Stimulated activated CD8-positive, alpha-beta memory T cell treated with anti-CD3 and anti-CD28 coated beads, Interleukin-12 subunit alpha, Interleukin-12 subunit beta, amount 100 ng/mL, for 4 hours (primary cell): ENCODE data around the gene TTLL6.

Experiments used
- DNase-seq: peaks from one replicate; pipeline ENCODE4 v3.0.0-alpha.2; 2020; ENCODE audit warnings: low read depth

Gene TTLL6

DNA sequence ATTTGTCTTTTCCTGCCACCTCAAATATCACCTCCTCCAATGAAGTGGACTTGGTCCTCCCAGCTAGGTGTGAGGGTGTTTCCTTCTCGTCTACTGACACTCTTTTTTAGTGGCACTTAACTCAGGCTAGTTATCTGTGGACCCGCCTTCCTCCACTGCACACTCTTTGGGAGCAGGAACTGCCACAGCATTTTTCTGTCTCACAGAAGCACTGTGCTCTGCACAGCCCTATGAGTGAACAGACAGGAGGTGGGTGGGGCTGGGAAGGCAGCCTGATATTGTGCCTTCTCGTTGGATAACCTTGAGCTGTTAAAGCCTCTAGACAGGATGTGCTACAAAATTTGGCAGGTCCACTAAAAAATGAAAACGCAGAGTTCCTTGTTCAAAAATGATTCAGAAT lies 56.6 kb downstream of the TTLL6 start:
- no peak for DNase-seq

DNA sequence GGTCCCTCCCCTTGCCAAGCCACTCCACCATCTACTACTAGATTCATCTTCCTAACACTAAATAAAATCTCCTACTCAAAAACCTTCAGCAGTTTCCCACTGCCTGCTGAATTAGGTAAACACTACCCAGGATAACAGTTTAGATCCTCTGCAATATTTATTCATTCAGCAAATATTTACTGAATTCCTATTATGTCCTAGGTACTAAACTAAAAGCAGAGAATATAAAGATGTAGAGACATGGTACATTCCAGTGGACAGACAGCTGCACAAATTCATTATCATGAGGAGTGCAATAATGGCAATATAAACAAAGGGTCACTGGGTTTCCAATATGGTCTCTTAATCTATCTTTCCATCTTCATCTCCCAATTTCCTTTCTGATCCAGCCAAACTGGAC lies 57.7 kb downstream of the TTLL6 start:
- no peak for DNase-seq

DNA sequence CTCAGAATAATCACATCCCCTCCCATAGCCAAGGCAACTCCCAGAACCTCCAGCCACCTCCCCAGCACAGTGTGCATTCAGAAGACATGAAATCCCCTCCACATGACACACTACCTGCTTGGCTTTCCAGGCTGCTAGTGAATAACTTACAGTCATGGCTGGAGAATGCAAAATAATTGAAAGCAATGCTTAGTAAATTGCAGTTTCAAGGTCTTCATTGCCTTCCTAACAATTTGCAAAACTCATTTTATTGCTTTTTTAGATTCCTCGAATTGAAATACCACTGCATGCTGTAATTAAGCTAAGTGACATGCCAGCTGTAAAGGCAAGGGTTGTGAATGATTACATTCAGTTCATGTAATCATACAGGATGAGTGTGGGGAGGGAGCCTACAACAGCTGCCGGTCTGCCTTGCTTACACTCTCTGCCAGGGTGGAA lies 59.5 kb downstream of the TTLL6 start:
- no peak for DNase-seq

DNA sequence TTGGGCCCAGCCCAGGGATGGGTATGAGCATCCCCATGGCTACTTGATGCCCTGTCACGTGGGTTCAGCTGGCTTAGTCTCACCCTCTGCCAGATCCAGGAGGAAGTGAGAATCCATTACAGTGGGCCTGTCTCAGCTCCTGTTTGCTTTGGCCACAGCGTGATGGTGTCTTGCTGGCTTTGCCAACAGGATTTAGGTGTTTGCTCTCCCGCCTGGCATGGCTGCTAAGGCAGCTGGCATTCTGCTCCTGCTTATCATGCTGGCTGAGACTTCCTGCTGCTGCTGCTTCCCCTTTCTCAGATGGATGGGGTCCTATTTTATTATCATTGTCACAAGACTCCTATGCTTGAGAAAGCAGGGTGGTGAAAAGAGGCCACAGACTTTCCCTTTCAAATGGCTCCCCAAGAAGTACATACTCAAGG lies 60.2 kb downstream of the TTLL6 start:
- no peak for DNase-seq

- DNase-seq, result no peak
These were observed 61.7 kb downstream of the TTLL6 start for GRCh38 chr17:48755356-48755755.

DNA sequence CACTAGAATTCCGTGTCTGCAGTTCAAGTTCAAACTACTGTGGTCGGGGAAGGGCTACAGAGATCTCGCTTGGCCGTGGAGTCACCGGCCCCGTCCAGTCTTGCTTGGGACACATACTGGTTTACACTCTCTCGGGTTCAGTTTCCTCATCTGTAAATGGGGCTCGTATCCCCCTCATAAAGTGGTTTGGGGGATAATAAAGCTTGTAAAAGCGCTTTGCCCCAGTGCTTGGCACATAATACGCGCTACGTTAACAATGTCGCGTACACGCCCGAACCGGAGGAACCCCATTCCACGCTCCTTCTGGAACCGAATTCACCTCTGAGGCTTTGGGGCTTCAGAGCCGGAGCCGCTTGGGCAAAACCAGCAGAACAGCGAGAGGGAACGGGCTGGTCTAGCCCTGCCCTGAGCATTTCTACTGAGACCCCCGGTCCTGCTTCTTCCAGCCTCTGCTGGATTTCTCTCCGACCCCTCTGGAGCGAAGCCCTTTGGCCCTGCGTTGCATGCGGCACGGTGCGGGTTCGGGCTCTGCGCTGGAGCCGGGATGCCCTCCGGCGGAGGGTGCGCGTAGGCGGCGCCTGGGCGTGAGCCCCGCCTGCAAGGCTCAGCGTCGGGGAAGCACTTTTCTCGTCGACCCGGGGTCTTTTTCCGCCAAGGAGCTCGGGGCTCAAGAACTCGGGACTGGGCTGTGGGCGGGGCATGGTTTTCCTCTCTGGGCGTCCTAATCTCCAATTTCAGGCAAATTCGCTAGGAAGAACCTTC lies 62.3 kb downstream of the TTLL6 start:
- no peak for DNase-seq

- DNase-seq, result no peak
These were observed 63.1 kb downstream of the TTLL6 start for GRCh38 chr17:48753794-48754499.

GRCh38 chr17:48752399-48753288 lies 64.4 kb downstream of the TTLL6 start:
- DNase-seq, result no peak

- DNase-seq, result no peak
These were observed 65.2 kb downstream of the TTLL6 start for GRCh38 chr17:48751733-48752398.

GRCh38 chr17:48751172-48751571 lies 65.9 kb downstream of the TTLL6 start:
- DNase-seq, result no peak

DNA sequence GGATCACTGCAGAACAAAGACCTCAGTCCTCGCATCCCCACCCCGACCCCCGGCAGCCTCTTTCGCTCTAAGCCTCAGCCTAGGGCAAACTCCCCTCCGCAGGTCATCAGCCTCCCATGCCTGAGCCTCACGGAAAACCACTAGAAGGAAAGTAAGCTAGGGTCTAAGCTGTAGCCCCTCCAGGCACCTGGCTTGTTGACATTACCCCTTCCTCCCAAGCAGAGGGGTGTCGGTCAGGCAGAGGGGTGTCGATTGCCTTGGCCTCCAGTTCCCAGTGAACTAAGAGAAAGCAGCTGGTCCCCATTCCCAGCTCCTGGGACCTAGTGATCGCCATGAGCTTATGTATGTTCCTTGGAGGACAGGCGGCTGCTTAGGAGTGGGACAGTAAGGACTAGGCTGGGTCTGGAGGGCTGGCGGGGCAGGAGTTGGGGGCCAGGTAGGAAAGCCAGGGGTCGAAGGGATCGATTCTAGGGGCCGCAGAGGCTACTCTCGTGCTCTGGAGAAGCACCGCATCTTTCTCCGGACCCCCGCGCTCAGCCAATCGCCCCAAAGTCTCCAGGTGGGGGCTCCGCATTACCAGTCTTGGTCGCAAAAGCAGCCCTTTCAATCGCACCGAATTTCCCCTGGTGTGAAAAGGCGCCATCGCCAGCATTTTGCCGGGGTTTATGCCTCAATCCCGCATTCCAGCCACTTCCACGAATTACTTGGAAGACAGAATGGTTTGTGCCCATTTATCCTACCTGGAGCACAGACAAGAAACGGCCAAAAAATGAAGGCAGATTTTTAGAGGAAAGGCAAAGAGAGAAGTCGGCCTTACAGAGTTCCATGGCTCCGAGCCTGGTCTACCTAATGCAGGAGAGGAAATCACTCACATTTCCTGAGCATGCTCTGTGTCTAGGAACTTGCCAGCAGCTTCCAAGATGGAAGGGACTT lies 67.1 kb downstream of the TTLL6 start:
- no peak for DNase-seq

GRCh38 chr17:48748718-48749566 lies 68.1 kb downstream of the TTLL6 start:
- DNase-seq, result no peak

DNA sequence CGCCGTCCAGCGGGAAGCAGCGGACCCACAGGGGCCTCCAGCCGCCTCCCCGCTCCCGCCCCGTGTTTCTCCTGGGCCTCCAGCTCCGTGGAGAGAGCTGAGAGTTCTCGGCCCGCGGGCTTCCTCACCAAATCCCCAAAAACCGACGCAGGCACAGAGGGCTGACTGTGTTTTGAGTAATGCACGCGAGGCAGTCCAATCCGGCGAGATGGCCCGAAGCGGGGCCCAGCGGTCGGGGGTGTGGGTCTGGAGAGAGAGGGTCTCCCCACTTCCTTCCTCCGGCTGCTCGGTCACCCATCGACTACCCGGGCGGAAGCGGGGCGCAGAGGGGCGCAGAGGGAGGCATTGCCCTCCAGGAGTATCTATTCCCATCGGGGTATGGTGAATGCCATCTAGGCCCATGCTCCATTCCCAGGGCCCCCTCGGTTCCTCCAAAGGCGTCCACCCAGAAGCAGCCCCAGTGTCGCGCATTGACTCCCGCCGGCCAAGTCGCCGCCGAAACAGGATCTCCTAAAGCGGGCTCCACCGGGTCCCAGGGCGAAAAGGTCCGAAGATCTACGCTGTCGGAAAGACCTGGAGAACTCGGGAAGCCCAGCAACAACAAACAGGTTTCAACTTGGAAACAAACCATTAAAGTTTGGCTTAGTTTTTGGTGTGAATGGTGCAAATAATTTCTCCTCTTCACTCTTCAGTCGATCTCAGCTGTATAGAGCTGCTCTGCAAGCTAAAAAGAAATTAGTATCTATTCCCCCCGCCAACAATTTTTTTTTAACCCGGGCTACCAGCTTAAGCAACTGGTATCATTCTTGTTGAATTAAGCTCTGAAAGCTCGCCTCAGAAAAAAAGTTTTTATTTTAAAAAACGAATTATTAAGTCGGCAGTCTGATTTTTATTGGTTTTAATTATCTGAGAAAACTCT lies 69.3 kb downstream of the TTLL6 start:
- DNase-seq, result no peak

GRCh38 chr17:48746916-48747444 lies 70.0 kb downstream of the TTLL6 start:
- no peak for DNase-seq

DNA sequence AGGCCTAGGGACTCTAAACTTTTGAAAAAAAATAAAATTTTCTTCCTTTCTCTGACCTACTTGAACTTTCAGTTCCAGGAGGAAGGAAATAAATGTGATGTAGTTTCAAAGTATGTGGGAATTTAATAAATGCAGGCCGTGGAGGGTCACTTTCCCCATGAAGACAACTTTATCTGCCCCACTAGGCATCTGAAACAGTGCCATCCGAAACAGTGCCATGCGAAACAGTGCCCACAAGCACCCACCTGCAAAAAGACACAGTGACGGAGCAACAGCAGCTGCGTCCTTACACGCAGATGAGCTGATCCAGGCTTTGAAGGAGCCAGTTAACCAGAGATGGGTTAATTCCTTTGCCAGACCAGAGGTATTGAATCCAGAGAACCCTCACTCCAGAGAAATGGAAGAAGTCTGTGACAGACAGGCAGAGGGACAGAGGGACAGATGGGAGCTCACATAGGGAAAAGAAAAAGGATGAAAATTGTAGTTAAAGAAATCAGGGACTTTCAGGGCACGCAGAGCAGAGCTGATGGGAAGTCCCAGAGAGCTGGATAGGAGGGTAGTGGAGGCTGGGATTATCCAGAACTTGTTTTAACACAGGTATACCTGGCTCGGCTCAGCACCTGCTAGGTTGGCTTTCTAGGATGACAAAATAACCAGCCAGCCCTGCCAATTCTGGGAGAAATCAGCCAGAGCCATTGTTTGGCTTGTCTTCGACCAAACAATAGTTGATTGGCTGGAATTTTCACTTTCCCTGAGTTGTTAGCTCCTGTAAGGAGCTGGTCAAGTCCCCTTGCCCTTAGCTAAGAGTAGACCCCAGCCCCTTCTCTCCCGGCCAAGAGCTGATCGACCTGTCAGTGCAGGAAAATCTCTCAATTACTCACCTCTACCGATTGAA lies 71.4 kb downstream of the TTLL6 start:
- DNase-seq, result no peak

DNA sequence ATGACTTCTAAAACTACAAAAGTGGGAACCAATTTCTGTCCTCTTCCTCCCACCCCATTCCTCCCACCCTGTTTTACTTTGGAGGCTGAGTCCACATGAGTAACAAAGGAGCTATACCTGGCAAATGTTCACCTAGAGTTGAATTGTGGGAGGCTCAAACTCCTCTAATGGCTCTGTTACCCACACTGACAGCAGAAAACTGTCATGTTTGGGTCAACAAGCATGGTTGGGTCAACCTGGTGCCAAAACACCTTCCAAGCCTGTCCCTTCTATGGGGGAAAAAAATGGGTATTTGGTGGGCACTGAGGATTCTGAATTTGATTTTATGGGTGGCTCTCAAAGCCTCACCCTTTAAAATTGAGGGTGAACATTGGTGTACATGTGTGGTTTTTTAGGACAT lies 76.5 kb downstream of the TTLL6 start:
- DNase-seq, result no peak

- DNase-seq, result no peak
These were observed 78.1 kb downstream of the TTLL6 start for GRCh38 chr17:48738803-48739526.
